Measurements from ENCODE around the gene ZC3H7B.
"Not testable (repeated sequence)": the region's sequence is repeated elsewhere in the genome, so short reads cannot be mapped to it uniquely, and the experiment has no call there.

The ZC3H7B gene

GRCh38 chr22:41301085-41302020, at the start of gene ZC3H7B:
ZC3H7B (plus strand) TSS chr22:41301525; CDS start chr22:41320661, 19,136 bp downstream.
- peak; percentile 72 for DNase-seq

GRCh38 chr22:41252365-41252764, 49.0 kb upstream of the ZC3H7B start:
- DNase-seq, result no peak

GRCh38 chr22:41254230-41254629, 47.1 kb upstream of the ZC3H7B start:
- no peak for DNase-seq

GRCh38 chr22:41256254-41257253, 44.8 kb upstream of the ZC3H7B start:
- DNase-seq, result no peak

GRCh38 chr22:41257696-41258095, 43.6 kb upstream of the ZC3H7B start:
- DNase-seq, result no peak

- DNase-seq, result not testable (repeated sequence)
These were observed 41.6 kb upstream of the ZC3H7B start for GRCh38 chr22:41259756-41260155.

GRCh38 chr22:41260871-41261270, 40.5 kb upstream of the ZC3H7B start:
- DNase-seq, result no peak

GRCh38 chr22:41261541-41262249, 39.6 kb upstream of the ZC3H7B start:
- DNase-seq, result no peak

GRCh38 chr22:41262250-41262765, 39.0 kb upstream of the ZC3H7B start:
- no peak for DNase-seq

- DNase-seq, result no peak
These were observed 37.6 kb upstream of the ZC3H7B start for GRCh38 chr22:41263704-41264103.

- DNase-seq, result no peak
These were observed 36.9 kb upstream of the ZC3H7B start for GRCh38 chr22:41264408-41264941.

- no peak for DNase-seq
These were observed 33.4 kb upstream of the ZC3H7B start for GRCh38 chr22:41267958-41268357.

- DNase-seq, result no peak
These were observed 29.5 kb upstream of the ZC3H7B start for GRCh38 chr22:41271787-41272186.

- no peak for DNase-seq
These were observed 28.2 kb upstream of the ZC3H7B start for GRCh38 chr22:41273128-41273527.

- DNase-seq, result no peak
These were observed 26.5 kb upstream of the ZC3H7B start for GRCh38 chr22:41274856-41275255.

- DNase-seq, result no peak
These were observed 21.3 kb upstream of the ZC3H7B start for GRCh38 chr22:41280065-41280464.

- no peak for DNase-seq
These were observed 20.5 kb upstream of the ZC3H7B start for GRCh38 chr22:41280854-41281253.

GRCh38 chr22:41284465-41284864, 16.9 kb upstream of the ZC3H7B start:
- no peak for DNase-seq

- no peak for DNase-seq
These were observed 15.9 kb upstream of the ZC3H7B start for GRCh38 chr22:41285441-41285819.

- DNase-seq, result peak; percentile 98
These were observed 15.3 kb upstream of the ZC3H7B start, which contains the start of gene RANGAP1 for GRCh38 chr22:41285820-41286638. RANGAP1 (minus strand) TSS chr22:41286187; CDS start chr22:41281044, 5,143 bp downstream.

- DNase-seq, result peak; percentile 56
These were observed 14.7 kb upstream of the ZC3H7B start for GRCh38 chr22:41286639-41287091.
